ENCODE measurements around the gene PSD4. TPM values are rescaled to one million over a fixed set of nuclear protein-coding genes. Genes with fewer than 3 reads are reported as not detected.

Gene PSD4
- total and polyA plus RNA-seq, 2 of the 4 experiments (the other 2 are of a cell fraction), result 0.36 to 0.70 TPM

GRCh38 chr2:113160248-113160647, 13.5 kb upstream of the PSD4 start:
- Histone ChIP-seq H4K20me1 (ENCODE audit: insufficient read depth, low read length) (no peaks in the 10 kb centered on the region), H3K14ac (replicated peaks; ENCODE audit: low read depth, low read length) (no peak overlapping the region), H3K27me3 (ENCODE audit: control insufficient read depth, insufficient read depth, low read length) (peaks cover 27% of the 10 kb centered on the region), H2BK120ac (ENCODE audit: low read depth, low read length) (no peak overlapping the region), H4K5ac (ENCODE audit: low read depth, low read length) (no peak overlapping the region), H3K9me3 (ENCODE audit: control insufficient read depth, insufficient read depth, low read length) (no peaks in the 10 kb centered on the region), H4K91ac (ENCODE audit: insufficient read depth, low read depth, low read length) (no peak overlapping the region), H3K4ac (ENCODE audit: low read depth, low read length) (no peak overlapping the region), H2BK15ac (ENCODE audit: low read depth, low read length) (no peak overlapping the region), H3K18ac (ENCODE audit: low read depth, low read length) (no peak overlapping the region), H3K4me2 (ENCODE audit: low read depth, low read length) (no peak overlapping the region), H3K4me1 (ENCODE audit: control insufficient read depth, insufficient read depth, low read length) (no peaks in the 10 kb centered on the region; the same call in 1 of the 2 replicates), H3K56ac (ENCODE audit: extremely low read depth, insufficient read depth, low read length) (no peak overlapping the region), H3K79me1 (ENCODE audit: low read depth in 1 of 2, low read length in 2 of 2) (no peaks in the 10 kb centered on the region), H3K9ac (ENCODE audit: low read depth, low read length) (no peak overlapping the region), H3K27ac (ENCODE audit: insufficient read depth, low read length) (no peak overlapping the region), H3K36me3 (ENCODE audit: control insufficient read depth, insufficient read depth, low read length) (no peaks in the 10 kb centered on the region), H2AK9ac (replicated peaks; ENCODE audit: low read depth, low read length, poor library complexity) (no peak overlapping the region), H2BK20ac (ENCODE audit: low read depth, low read length) (no peak overlapping the region), H2AK5ac (ENCODE audit: low read depth, low read length) (no peak overlapping the region), H3K23ac (ENCODE audit: low read depth, low read length) (no peak overlapping the region), H3K9me1 (ENCODE audit: insufficient read depth, low read length) (no peaks in the 10 kb centered on the region), H3K4me3 (ENCODE audit: insufficient read depth, low read depth, low read length) (no peak overlapping the region), H4K8ac (ENCODE audit: low read depth in 2 of 2, low read length in 2 of 2) (no peak overlapping the region), H2BK5ac (ENCODE audit: low read depth, low read length, poor library complexity, severe bottlenecking) (no peak overlapping the region), H2AFZ (replicated peaks; ENCODE audit: low read length, poor library complexity) (no peak overlapping the region)
- ChIA-PET CTCF (no interaction called here), POLR2A (ENCODE audit: unreplicated experiment) (no interaction called here)
- no peak for TF ChIP-seq NFE2L2 (IDR thresholded peaks at IDR 0.05; ENCODE audit: low read depth, low read length)
- TF ChIP-seq CHD1 (IDR thresholded peaks at IDR 0.05; ENCODE audit: low read depth, low read length), result no peak
- no peak for TF ChIP-seq RCOR1 (IDR thresholded peaks at IDR 0.05; ENCODE audit: insufficient replicate concordance, low read length)
- TF ChIP-seq BHLHE40 (IDR thresholded peaks at IDR 0.05; ENCODE audit: low read depth, low read length), result no peak
- TF ChIP-seq MXI1 (IDR thresholded peaks at IDR 0.05; ENCODE audit: borderline replicate concordance, low read depth, low read length), result no peak
- no peak for TF ChIP-seq MAZ (IDR thresholded peaks at IDR 0.05; ENCODE audit: borderline replicate concordance, low read depth, low read length)
- no peak for TF ChIP-seq RFX5 (IDR thresholded peaks at IDR 0.05; ENCODE audit: low read depth, low read length)
- no peak for TF ChIP-seq CTCF (conservative IDR thresholded peaks at IDR 0.05; ENCODE audit: low read depth, low read length)
- no CpG with 5 or more reads among the region's 1 CpG for WGBS, 2 experiments (ENCODE audit: extremely low coverage in 2 of 2, insufficient read length in 1 of 2)
- no TSS peak for BruUV-seq (replicated peaks)
- intact Hi-C loops (cut with micrococcal nuclease), result no loop called here
- dilution Hi-C loops (cut with HindIII; ENCODE audit: low sequenced_read_pairs, unreplicated experiment), result no loop called here
- no peak for DNase-seq
- no peak for ATAC-seq (ENCODE audit: low read depth)
- in situ Hi-C loops (cut with MboI; ENCODE audit: low sequenced_read_pairs), result no loop called here
